H1 (cell line): ENCODE measurements around the gene DCPS. TPM values are rescaled to one million over a fixed set of nuclear protein-coding genes. Genes with fewer than 3 reads are reported as not detected.

Source experiments
- CTCF ChIA-PET: fragments of 300-600 bp; sonication (Branson Sonifier 250); formaldehyde crosslinking; loops from one replicate; lab custom pipeline; 2021; ENCODE audit not compliant: partially characterized antibody; lab: Charles Lee
- POLR2A ChIA-PET: fragments of 300-600 bp; sonication (Branson Sonifier 250); formaldehyde crosslinking; loops from one replicate; lab custom pipeline; 2021; ENCODE audit warnings: inconsistent platforms; ENCODE audit not compliant: partially characterized antibody; lab: Charles Lee
- DNase-seq, 2 experiments: peaks; one replicate each; pipeline versions ENCODE4 v3.0.0 to v3.0.0-alpha.2; 2010 to 2022; ENCODE audit warnings: low spot score in 2 of 2, low read depth in 1 of 2, mixed read lengths in 1 of 2
- FAIRE-seq: peaks from 2 replicates; lab custom pipeline; 2011; peaks lifted over from hg19 to GRCh38; lab: Jason Lieb, UNC
- H2AFZ ChIP-seq: 2 replicates; pipeline ENCODE4 v1.8.1; 2012; ENCODE audit warnings: low read length, inconsistent platforms
- H2AK5ac ChIP-seq: 2 replicates; pipeline ENCODE4 v1.6.1; 2013; ENCODE audit warnings: low read depth, low read length
- H2BK120ac ChIP-seq: replicated peaks from 2 replicates; pipeline ENCODE3; 2013; ENCODE audit warnings: low read depth, low read length, inconsistent platforms
- H2BK12ac ChIP-seq: 2 replicates; pipeline ENCODE4 v1.6.1; 2013; ENCODE audit warnings: low read depth, low read length
- H2BK15ac ChIP-seq: 2 replicates; pipeline ENCODE4 v1.6.1; 2013; ENCODE audit warnings: low read length
- H2BK20ac ChIP-seq: 2 replicates; pipeline ENCODE4 v1.6.1; 2013; ENCODE audit warnings: low read length
- H2BK5ac ChIP-seq: 2 replicates; pipeline ENCODE4 v1.6.1; 2013; ENCODE audit warnings: low read depth, low read length
- H3K14ac ChIP-seq: 2 replicates; pipeline ENCODE4 v1.6.1; 2013; ENCODE audit warnings: inconsistent platforms; ENCODE audit not compliant: insufficient read length
- H3K18ac ChIP-seq: 2 replicates; pipeline ENCODE4 v1.6.1; 2013; ENCODE audit warnings: low read length; ENCODE audit errors: extremely low read depth
- H3K23ac ChIP-seq: 2 replicates; pipeline ENCODE4 v1.6.1; 2013; ENCODE audit warnings: inconsistent platforms; ENCODE audit not compliant: insufficient read length
- H3K23me2 ChIP-seq: 2 replicates; pipeline ENCODE4 v1.6.1; 2013; ENCODE audit warnings: low read depth, low read length
- H3K27ac ChIP-seq: 2 replicates; pipeline ENCODE4 v1.6.1; 2011; ENCODE audit warnings: low read depth, low read length, inconsistent platforms
- H3K27me3 ChIP-seq, 4 experiments: replicated peaks in 1 of 4; 1 replicate in 1 of 4; 2 replicates in 3 of 4; pipeline versions ENCODE4 v1.6.1 to v1.8.1; 2011 to 2013; ENCODE audit warnings: low read length in 3 of 4, mild to moderate bottlenecking in 3 of 4, inconsistent platforms in 2 of 4, mixed read lengths in 2 of 4, moderate library complexity in 1 of 4; ENCODE audit not compliant: control insufficient read depth in 3 of 4, insufficient read depth in 3 of 4; ENCODE audit errors: extremely low read depth in 1 of 4
- H3K36me3 ChIP-seq, 4 experiments: 2 replicates each; pipeline versions ENCODE4 v1.6.1 to v1.8.1; 2011 to 2013; ENCODE audit warnings: mild to moderate bottlenecking in 4 of 4, low read length in 3 of 4, moderate library complexity in 2 of 4, control low read depth in 1 of 4, inconsistent platforms in 1 of 4; ENCODE audit not compliant: insufficient read depth in 4 of 4, control insufficient read depth in 2 of 4
- H3K4ac ChIP-seq: replicated peaks from 2 replicates; pipeline ENCODE3; 2013; ENCODE audit warnings: low read length, low read depth, mixed read lengths, inconsistent platforms; ENCODE audit not compliant: insufficient read length
- H3K4me1 ChIP-seq, 4 experiments: replicated peaks in 1 of 4; 1 replicate in 1 of 4; 2 replicates in 3 of 4; pipeline versions ENCODE4 v1.6.1 to v1.8.1; 2011 to 2013; ENCODE audit warnings: low read length in 3 of 4, inconsistent platforms in 2 of 4, mixed read lengths in 1 of 4; ENCODE audit not compliant: insufficient read depth in 4 of 4, control insufficient read depth in 3 of 4
- H3K4me2 ChIP-seq, 2 experiments: 2 replicates each; pipeline versions ENCODE4 v1.6.1 to v1.8.1; 2011 to 2013; ENCODE audit warnings: low read depth in 2 of 2, low read length in 2 of 2, control low read depth in 1 of 2, inconsistent platforms in 1 of 2, mild to moderate bottlenecking in 1 of 2; ENCODE audit not compliant: insufficient read depth in 1 of 2
- H3K4me3 ChIP-seq, 4 experiments: fragments of 200-600, 300-600 bp in 1 of 4; sonication (generic), shearing (Covaris generic), sonication (Bioruptor Twin) in 1 of 4; 2 replicates each; pipeline versions ENCODE4 v1.5.1 to v1.8.1; 2011 to 2016; ENCODE audit warnings: low read length in 4 of 4, low read depth in 3 of 4, control low read depth in 2 of 4, inconsistent platforms in 2 of 4, mild to moderate bottlenecking in 2 of 4, mixed read lengths in 1 of 4, moderate library complexity in 1 of 4; ENCODE audit not compliant: insufficient read depth in 2 of 4; ENCODE audit errors: extremely low read depth in 1 of 4
- H3K56ac ChIP-seq: replicated peaks from 2 replicates; pipeline ENCODE3; 2013; ENCODE audit warnings: low read depth, mild to moderate bottlenecking, mixed read lengths, low read length, inconsistent platforms; ENCODE audit not compliant: insufficient read length
- H3K79me1 ChIP-seq: 2 replicates; pipeline ENCODE4 v1.6.1; 2013; ENCODE audit warnings: low read depth, low read length, control low read depth
- H3K79me2 ChIP-seq, 2 experiments: 2 replicates each; pipeline versions ENCODE4 v1.6.1 to v1.8.1; 2012 to 2013; ENCODE audit warnings: low read length in 2 of 2, mild to moderate bottlenecking in 2 of 2, inconsistent platforms in 1 of 2; ENCODE audit not compliant: insufficient read depth in 2 of 2, control insufficient read depth in 1 of 2
- H3K9ac ChIP-seq, 4 experiments: replicated peaks in 1 of 4; 1 replicate in 1 of 4; 2 replicates in 3 of 4; pipeline versions ENCODE4 v1.6.1 to v1.8.1; 2011 to 2013; ENCODE audit warnings: low read depth in 3 of 4, low read length in 3 of 4, control low read depth in 2 of 4, mild to moderate bottlenecking in 2 of 4, moderate library complexity in 2 of 4, inconsistent platforms in 1 of 4; ENCODE audit errors: extremely low read depth in 1 of 4
- H3K9me3 ChIP-seq, 2 experiments: 2 replicates each; pipeline versions ENCODE4 v1.6.1 to v1.8.1; 2012 to 2013; ENCODE audit warnings: mild to moderate bottlenecking in 2 of 2, moderate library complexity in 2 of 2, control low read depth in 1 of 2, inconsistent platforms in 1 of 2, low read depth in 1 of 2, low read length in 1 of 2, mixed read lengths in 1 of 2; ENCODE audit not compliant: insufficient read depth in 2 of 2
- H4K20me1 ChIP-seq, 2 experiments: replicated peaks in 1 of 2; 2 replicates each; pipeline versions ENCODE3 to v1.8.1; 2011 to 2013; ENCODE audit warnings: inconsistent platforms in 2 of 2, low read length in 2 of 2, mild to moderate bottlenecking in 1 of 2; ENCODE audit not compliant: insufficient read depth in 2 of 2, control insufficient read depth in 1 of 2
- H4K5ac ChIP-seq: 2 replicates; pipeline ENCODE4 v1.6.1; 2013; ENCODE audit warnings: low read length, low read depth, mixed read lengths, inconsistent platforms; ENCODE audit not compliant: insufficient read length
- H4K8ac ChIP-seq: 2 replicates; pipeline ENCODE4 v1.8.0; 2013; ENCODE audit warnings: mild to moderate bottlenecking, moderate library complexity, low read length, inconsistent platforms; ENCODE audit not compliant: insufficient read depth; ENCODE audit errors: extremely low read depth
- H4K91ac ChIP-seq: replicated peaks from 2 replicates; pipeline ENCODE3; 2013; ENCODE audit warnings: low read length, mixed read lengths, inconsistent platforms; ENCODE audit not compliant: insufficient read length
- BCL11A ChIP-seq, 2 experiments: IDR thresholded peaks; one replicate each; pipeline ENCODE4 v1.6.1; 2011; ENCODE audit warnings: low read depth in 2 of 2, low read length in 2 of 2, mild to moderate bottlenecking in 2 of 2
- FOSL1 ChIP-seq: IDR thresholded peaks from 2 replicates; pipeline ENCODE4 v1.6.1; 2011; ENCODE audit warnings: mild to moderate bottlenecking, low read depth, low read length, moderate library complexity; ENCODE audit not compliant: insufficient read depth
- HDAC6 ChIP-seq: IDR thresholded peaks from one replicate; pipeline ENCODE4 v1.7.1; 2012; ENCODE audit warnings: low read depth, mild to moderate bottlenecking, inconsistent platforms, low read length, moderate library complexity
- MAX ChIP-seq: IDR thresholded peaks from 2 replicates; pipeline ENCODE4 v1.6.1; 2012; ENCODE audit warnings: inconsistent platforms
- NANOG ChIP-seq: IDR thresholded peaks from 2 replicates; pipeline ENCODE4 v1.6.1; 2011; ENCODE audit warnings: low read length, low read depth, mild to moderate bottlenecking, inconsistent platforms; ENCODE audit not compliant: insufficient read depth, poor library complexity, severe bottlenecking
- SRF ChIP-seq: IDR thresholded peaks from 2 replicates; pipeline ENCODE4 v1.6.1; 2011; ENCODE audit warnings: mild to moderate bottlenecking, low read depth, low read length, moderate library complexity
- SUZ12 ChIP-seq: fragments of 200-600 bp; sonication (generic); IDR thresholded peaks from 2 replicates; pipeline ENCODE4 v1.6.1; 2012; ENCODE audit warnings: mild to moderate bottlenecking, inconsistent platforms, low read length, moderate library complexity, mixed read lengths
- TAF7 ChIP-seq: optimal IDR thresholded peaks from 2 replicates; pipeline ENCODE3; 2011; ENCODE audit warnings: low read depth, mild to moderate bottlenecking, inconsistent platforms, low read length, moderate library complexity, borderline replicate concordance
- TCF12 ChIP-seq: IDR thresholded peaks from 2 replicates; pipeline ENCODE4 v1.6.1; 2011; ENCODE audit warnings: low read depth, mild to moderate bottlenecking, low read length
- YY1 ChIP-seq: IDR thresholded peaks from 2 replicates; pipeline ENCODE4 v1.6.1; 2011; ENCODE audit warnings: low read depth, mild to moderate bottlenecking, low read length
- ZNF274 ChIP-seq: IDR thresholded peaks from 2 replicates; pipeline ENCODE4 v1.7.0; 2012; ENCODE audit warnings: low read length, borderline replicate concordance; ENCODE audit errors: extremely low read depth
- WGBS, 2 experiments: shearing (Covaris generic) in 1 of 2; methylation state at CpG; one replicate each; pipeline versions ENCODE4 v1.1.6 to v1.1.7; 2013 to 2015; ENCODE audit warnings: low lambda C conversion rate in 2 of 2, mixed read lengths in 2 of 2, inconsistent platforms in 1 of 2, low coverage in 1 of 2, missing lambda C conversion rate in 1 of 2; ENCODE audit not compliant: insufficient replicate concordance in 2 of 2, insufficient coverage in 1 of 2, insufficient read length in 1 of 2; ENCODE audit errors: extremely low coverage in 1 of 2, missing lambda C conversion rate in 1 of 2; 5-methylcytosine and 5-hydroxymethylcytosine counted together
- polyA plus RNA-seq, 7 experiments: library from polyadenylated mRNA; depleted of rRNA in 3 of 7; stranded (reverse) in 5 of 7; unstranded in 2 of 7; fragments of >200 nt in 5 of 7; fragments of 200-250 nt in 2 of 7; gene quantifications; 1 replicate in 5 of 7; 2 replicates in 1 of 7; 4 replicates in 1 of 7; pipeline versions ENCODE4 v1.2.1 to v1.2.3, GENCODE V29; 2011 to 2013; ENCODE audit warnings: missing spikeins in 2 of 7, mixed read lengths in 2 of 7
- total RNA-seq: library from RNA; stranded (reverse); fragmentation: NEBNext Ultra II Directional; extraction: Animal tissue kit (Norgen Biotek cat#: 25700); gene quantifications from 2 replicates; pipeline ENCODE4 v1.2.1, GENCODE V29; 2021

The DCPS gene
- total and polyA plus RNA-seq, 2 of the 8 experiments (the other 6 are each of a cell fraction or from before 2014, with no cell fraction given): 24.6 to 55.2 TPM

DNA sequence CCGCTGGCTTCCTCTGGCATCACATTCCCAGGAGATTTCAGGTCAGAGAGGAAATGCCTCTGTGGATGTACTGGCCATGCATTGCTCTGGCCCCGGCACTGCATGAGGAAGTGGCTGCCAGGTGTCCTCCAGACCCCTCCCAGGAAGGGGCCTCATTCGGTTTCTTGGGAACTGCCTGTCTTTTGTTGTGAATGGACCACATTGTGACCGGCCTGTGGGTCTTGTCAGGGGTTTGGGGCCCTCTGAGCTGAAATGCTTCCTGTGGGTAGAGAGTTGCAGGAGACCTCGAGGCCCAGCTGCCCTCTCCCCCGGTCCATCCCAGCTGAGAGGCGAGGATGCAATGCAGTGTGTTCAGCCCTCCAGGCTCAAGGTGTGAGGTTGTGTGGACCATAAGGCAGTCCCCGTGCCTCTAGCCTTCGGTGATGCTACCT lies 32.8 kb downstream of the DCPS start:
- Histone ChIP-seq H3K56ac (no peak overlapping the region), H2BK15ac (no peak overlapping the region), H2BK20ac (no peak overlapping the region), H3K36me3 (peaks cover 0 to 15% (median 4%) of the 10 kb centered on the region in 4 experiments; a peak in 4 of 8 replicates), H3K9ac (no peak overlapping the region), H2BK5ac (peak overlapping the region; percentile 77; the same call in 1 of the 2 replicates), H3K4me1 (peaks cover 0 to 8% (median 3%) of the 10 kb centered on the region in 4 experiments; a peak in 2 of 7 replicates), H3K27ac (no peak overlapping the region), H3K9me3 (no peaks in the 10 kb centered on the region), H3K4me2 (no peak overlapping the region), H3K4me3 (no peak overlapping the region), H4K5ac (no peak overlapping the region), H2AK5ac (no peak overlapping the region; the same call in 1 of the 2 replicates), H3K27me3 (no peaks in the 10 kb centered on the region), H3K79me1 (no peaks in the 10 kb centered on the region; the same call in 1 of the 2 replicates), H3K79me2 (no peaks in the 10 kb centered on the region), H3K4ac (no peak overlapping the region), H3K23me2 (no peaks in the 10 kb centered on the region), H3K14ac (no peak overlapping the region), H4K91ac (peak overlapping the region; percentile 38), H2AFZ (no peak overlapping the region), H2BK120ac (no peak overlapping the region), H4K20me1 (no peaks in the 10 kb centered on the region), H4K8ac (no peak overlapping the region), H3K23ac (no peak overlapping the region), H3K18ac (no peak overlapping the region), H2BK12ac (no peak overlapping the region)
- DNase-seq (no peak), FAIRE-seq (no peak)
- WGBS, 2 experiments: 86% methylated on average over 9 of the region's 9 CpGs; no CpG with 5 or more reads in 1 of the 2 experiments
- TF ChIP-seq SRF (no peak), BCL11A (IDR thresholded peaks at IDR 0.05; ENCODE audit: low read depth in 2 of 2, low read length in 2 of 2) (no peak), FOSL1 (no peak), MAX (0 out of 2 replicates have a peak, but pooled peaks have one; percentile 20), TAF7 (no peak), NANOG (no peak), ZNF274 (no peak), SUZ12 (no peak), HDAC6 (no peak), TCF12 (0 out of 2 replicates have a peak, but pooled peaks have one; percentile 25), YY1 (no peak)
- ChIA-PET CTCF (interaction anchor here (0.7 to 2.4 kb wide), 4 partner anchors 16 to 27 kb away, joined by 3 to 10 read pairs (median 8); no protein-coding TSS in a partner anchor), POLR2A (interaction anchor here (0.7 to 2.4 kb wide), 6 partner anchors 9 to 173 kb away, joined by 3 to 8 read pairs (median 4); partner anchors contain the start of genes DCPS, FOXRED1 and SRPRA)
